ENCODE results near the gene SLC6A17.

SLC6A17 gene

GRCh38 chr1:110223127-110223526 is 72.8 kb downstream of the SLC6A17 start:
- Histone ChIP-seq H3K4me1 (ENCODE audit: control insufficient read depth, insufficient read depth, low read length) (no peaks in the 10 kb centered on the region), H3K9me3 (ENCODE audit: control insufficient read depth in 2 of 2, low read length in 2 of 2) (no peaks in the 10 kb centered on the region), H3K27ac (ENCODE audit: low read length) (no peak overlapping the region), H3K4me3 (ENCODE audit: low read length in 2 of 2) (no peak overlapping the region), H3K36me3 (ENCODE audit: control insufficient read depth in 2 of 2, insufficient read depth in 2 of 2, low read length in 2 of 2) (peaks cover 0 to 10% of the 10 kb centered on the region in 2 donors), H3K9ac (ENCODE audit: low read length in 2 of 2) (no peak overlapping the region), H3K27me3 (ENCODE audit: control insufficient read depth in 1 of 2, insufficient read depth in 2 of 2, low read length in 2 of 2) (no peaks in the 10 kb centered on the region)

GRCh38 chr1:110223581-110223980 is 73.3 kb downstream of the SLC6A17 start:
- Histone ChIP-seq H3K36me3 (ENCODE audit: control insufficient read depth in 2 of 2, insufficient read depth in 2 of 2, low read length in 2 of 2) (peaks cover 0 to 10% of the 10 kb centered on the region in 2 donors), H3K4me3 (ENCODE audit: low read length in 2 of 2) (no peak overlapping the region), H3K27me3 (ENCODE audit: control insufficient read depth in 1 of 2, insufficient read depth in 2 of 2, low read length in 2 of 2) (no peaks in the 10 kb centered on the region), H3K4me1 (ENCODE audit: control insufficient read depth, insufficient read depth, low read length) (no peaks in the 10 kb centered on the region), H3K9ac (ENCODE audit: low read length in 2 of 2) (no peak overlapping the region), H3K27ac (ENCODE audit: low read length) (no peak overlapping the region), H3K9me3 (ENCODE audit: control insufficient read depth in 2 of 2, low read length in 2 of 2) (no peaks in the 10 kb centered on the region)

- H3K27ac ChIP-seq (ENCODE audit: low read length): no peak overlapping the region
- no peak overlapping the region for H3K9ac ChIP-seq (ENCODE audit: low read length in 2 of 2)
- no peaks in the 10 kb centered on the region for H3K4me1 ChIP-seq (ENCODE audit: control insufficient read depth, insufficient read depth, low read length)
- no peaks in the 10 kb centered on the region for H3K27me3 ChIP-seq (ENCODE audit: control insufficient read depth in 1 of 2, insufficient read depth in 2 of 2, low read length in 2 of 2)
- H3K36me3 ChIP-seq (ENCODE audit: control insufficient read depth in 2 of 2, insufficient read depth in 2 of 2, low read length in 2 of 2): peaks cover 0 to 10% of the 10 kb centered on the region in 2 donors
- H3K9me3 ChIP-seq (ENCODE audit: control insufficient read depth in 2 of 2, low read length in 2 of 2): no peaks in the 10 kb centered on the region
- no peak overlapping the region for H3K4me3 ChIP-seq (ENCODE audit: low read length in 2 of 2)
These were observed 74.1 kb downstream of the SLC6A17 start for GRCh38 chr1:110224240-110224995.

- H3K4me1 ChIP-seq (ENCODE audit: control insufficient read depth, insufficient read depth, low read length): no peaks in the 10 kb centered on the region
- H3K27me3 ChIP-seq (ENCODE audit: control insufficient read depth in 1 of 2, insufficient read depth in 2 of 2, low read length in 2 of 2): no peaks in the 10 kb centered on the region
- H3K36me3 ChIP-seq (ENCODE audit: control insufficient read depth in 2 of 2, insufficient read depth in 2 of 2, low read length in 2 of 2): peaks cover 0 to 10% of the 10 kb centered on the region in 2 donors
These were observed 74.9 kb downstream of the SLC6A17 start for GRCh38 chr1:110225212-110225611.

GRCh38 chr1:110225756-110226404 is 75.6 kb downstream of the SLC6A17 start:
- H3K27me3 ChIP-seq (ENCODE audit: control insufficient read depth in 1 of 2, insufficient read depth in 2 of 2, low read length in 2 of 2): no peaks in the 10 kb centered on the region
- H3K9me3 ChIP-seq (ENCODE audit: control insufficient read depth in 2 of 2, low read length in 2 of 2): no peaks in the 10 kb centered on the region
- H3K9ac ChIP-seq (ENCODE audit: low read length in 2 of 2): no peak overlapping the region
- no peak overlapping the region for H3K27ac ChIP-seq (ENCODE audit: low read length)
- no peaks in the 10 kb centered on the region for H3K4me1 ChIP-seq (ENCODE audit: control insufficient read depth, insufficient read depth, low read length)
- H3K36me3 ChIP-seq (ENCODE audit: control insufficient read depth in 2 of 2, insufficient read depth in 2 of 2, low read length in 2 of 2): peaks cover 0 to 10% of the 10 kb centered on the region in 2 donors
- no peak overlapping the region for H3K4me3 ChIP-seq (ENCODE audit: low read length in 2 of 2)

More at GRCh38 chr1:110225212-110225611, 74.9 kb downstream of the SLC6A17 start:
- no peak overlapping the region for H3K27ac ChIP-seq (ENCODE audit: low read length)
- no peak overlapping the region for H3K9ac ChIP-seq (ENCODE audit: low read length in 2 of 2)
- no peak overlapping the region for H3K4me3 ChIP-seq (ENCODE audit: low read length in 2 of 2)
- no peaks in the 10 kb centered on the region for H3K9me3 ChIP-seq (ENCODE audit: control insufficient read depth in 2 of 2, low read length in 2 of 2)

- no peak overlapping the region for H3K9ac ChIP-seq (ENCODE audit: low read length in 2 of 2)
These were observed 77.5 kb downstream of the SLC6A17 start for GRCh38 chr1:110227774-110228173.

GRCh38 chr1:110228381-110228780 is 78.1 kb downstream of the SLC6A17 start:
- Histone ChIP-seq H3K9ac (ENCODE audit: low read length in 2 of 2) (no peak overlapping the region), H3K4me3 (ENCODE audit: low read length in 2 of 2) (no peak overlapping the region), H3K4me1 (ENCODE audit: control insufficient read depth, insufficient read depth, low read length) (no peaks in the 10 kb centered on the region), H3K9me3 (ENCODE audit: control insufficient read depth in 2 of 2, low read length in 2 of 2) (peaks cover 0 to 12% of the 10 kb centered on the region in 2 donors), H3K36me3 (ENCODE audit: control insufficient read depth in 2 of 2, insufficient read depth in 2 of 2, low read length in 2 of 2) (peaks cover 7 to 19% of the 10 kb centered on the region in 2 donors), H3K27ac (ENCODE audit: low read length) (no peak overlapping the region), H3K27me3 (ENCODE audit: control insufficient read depth in 1 of 2, insufficient read depth in 2 of 2, low read length in 2 of 2) (no peaks in the 10 kb centered on the region)

More at GRCh38 chr1:110227774-110228173, 77.5 kb downstream of the SLC6A17 start:
- no peak overlapping the region for H3K27ac ChIP-seq (ENCODE audit: low read length)
- H3K4me3 ChIP-seq (ENCODE audit: low read length in 2 of 2): no peak overlapping the region
- no peaks in the 10 kb centered on the region for H3K27me3 ChIP-seq (ENCODE audit: control insufficient read depth in 1 of 2, insufficient read depth in 2 of 2, low read length in 2 of 2)
- peaks cover 6 to 18% of the 10 kb centered on the region in 2 donors for H3K36me3 ChIP-seq (ENCODE audit: control insufficient read depth in 2 of 2, insufficient read depth in 2 of 2, low read length in 2 of 2)
- peaks cover 0 to 6% of the 10 kb centered on the region in 2 donors for H3K9me3 ChIP-seq (ENCODE audit: control insufficient read depth in 2 of 2, low read length in 2 of 2)
- no peaks in the 10 kb centered on the region for H3K4me1 ChIP-seq (ENCODE audit: control insufficient read depth, insufficient read depth, low read length)

- Histone ChIP-seq H3K9me3 (ENCODE audit: control insufficient read depth in 2 of 2, low read length in 2 of 2) (peaks cover 0 to 14% of the 10 kb centered on the region in 2 donors), H3K27me3 (ENCODE audit: control insufficient read depth in 1 of 2, insufficient read depth in 2 of 2, low read length in 2 of 2) (no peaks in the 10 kb centered on the region), H3K4me3 (ENCODE audit: low read length in 2 of 2) (no peak overlapping the region), H3K9ac (ENCODE audit: low read length in 2 of 2) (no peak overlapping the region), H3K27ac (ENCODE audit: low read length) (no peak overlapping the region), H3K4me1 (ENCODE audit: control insufficient read depth, insufficient read depth, low read length) (no peaks in the 10 kb centered on the region), H3K36me3 (ENCODE audit: control insufficient read depth in 2 of 2, insufficient read depth in 2 of 2, low read length in 2 of 2) (peaks cover 7 to 19% of the 10 kb centered on the region in 2 donors)
These were observed 78.6 kb downstream of the SLC6A17 start for GRCh38 chr1:110228869-110229268.

GRCh38 chr1:110229348-110230001 is 79.2 kb downstream of the SLC6A17 start:
- no peaks in the 10 kb centered on the region for H3K4me1 ChIP-seq (ENCODE audit: control insufficient read depth, insufficient read depth, low read length)
- no peak overlapping the region for H3K9ac ChIP-seq (ENCODE audit: low read length in 2 of 2)
- no peak overlapping the region for H3K4me3 ChIP-seq (ENCODE audit: low read length in 2 of 2)
- H3K27ac ChIP-seq (ENCODE audit: low read length): no peak overlapping the region
- peaks cover 0 to 14% of the 10 kb centered on the region in 2 donors for H3K9me3 ChIP-seq (ENCODE audit: control insufficient read depth in 2 of 2, low read length in 2 of 2)
- peaks cover 7 to 19% of the 10 kb centered on the region in 2 donors for H3K36me3 ChIP-seq (ENCODE audit: control insufficient read depth in 2 of 2, insufficient read depth in 2 of 2, low read length in 2 of 2)
- no peaks in the 10 kb centered on the region for H3K27me3 ChIP-seq (ENCODE audit: control insufficient read depth in 1 of 2, insufficient read depth in 2 of 2, low read length in 2 of 2)

GRCh38 chr1:110230381-110231199 is 80.3 kb downstream of the SLC6A17 start:
- Histone ChIP-seq H3K9me3 (ENCODE audit: control insufficient read depth in 2 of 2, low read length in 2 of 2) (peaks cover 0 to 14% of the 10 kb centered on the region in 2 donors), H3K36me3 (ENCODE audit: control insufficient read depth in 2 of 2, insufficient read depth in 2 of 2, low read length in 2 of 2) (peaks cover 7 to 19% of the 10 kb centered on the region in 2 donors), H3K27me3 (ENCODE audit: control insufficient read depth in 1 of 2, insufficient read depth in 2 of 2, low read length in 2 of 2) (no peaks in the 10 kb centered on the region), H3K9ac (ENCODE audit: low read length in 2 of 2) (no peak overlapping the region), H3K4me3 (ENCODE audit: low read length in 2 of 2) (no peak overlapping the region), H3K27ac (ENCODE audit: low read length) (no peak overlapping the region), H3K4me1 (ENCODE audit: control insufficient read depth, insufficient read depth, low read length) (peaks cover 9% of the 10 kb centered on the region)
